GM12801 (cell line): ENCODE results near the gene LIMCH1.

Experiments used
- CTCF ChIP-seq: IDR thresholded peaks from one replicate; pipeline ENCODE4 v1.5.1; 2011; ENCODE audit warnings: control low read depth; ENCODE audit not compliant: insufficient read length; ENCODE audit errors: extremely low read depth

LIMCH1 gene

GRCh38 chr4:41644915-41645295 is 106.9 kb downstream of the LIMCH1 start:
- TF ChIP-seq CTCF: no peak

GRCh38 chr4:41645728-41646390 is 107.9 kb downstream of the LIMCH1 start:
- TF ChIP-seq CTCF: no peak

GRCh38 chr4:41646862-41647261 is 108.9 kb downstream of the LIMCH1 start:
- TF ChIP-seq CTCF: no peak

GRCh38 chr4:41647383-41647782 is 109.4 kb downstream of the LIMCH1 start:
- no peak for TF ChIP-seq CTCF

DNA sequence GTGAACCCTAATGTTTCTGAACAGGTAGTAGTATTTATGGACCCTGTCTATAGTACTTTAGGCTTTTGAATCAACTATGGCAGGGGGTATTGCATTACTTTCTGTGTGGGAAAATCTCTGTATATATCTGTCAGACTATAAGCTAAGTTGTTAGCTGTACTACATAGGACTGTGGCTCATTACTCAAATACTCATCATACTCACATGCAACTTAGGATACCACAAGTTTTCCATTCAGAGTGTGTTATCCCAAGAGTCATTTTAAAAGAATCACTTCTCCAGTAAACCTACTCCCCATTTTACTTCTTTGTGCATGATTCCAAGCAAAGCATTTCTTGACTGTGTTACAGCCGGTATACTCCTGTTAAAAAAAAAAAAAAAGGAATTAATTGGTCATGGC is 115.0 kb downstream of the LIMCH1 start:
- no peak for TF ChIP-seq CTCF

GRCh38 chr4:41653523-41653922 is 115.6 kb downstream of the LIMCH1 start:
- no peak for TF ChIP-seq CTCF

- TF ChIP-seq CTCF: no peak
These were observed 117.2 kb downstream of the LIMCH1 start for GRCh38 chr4:41655177-41655576.

DNA sequence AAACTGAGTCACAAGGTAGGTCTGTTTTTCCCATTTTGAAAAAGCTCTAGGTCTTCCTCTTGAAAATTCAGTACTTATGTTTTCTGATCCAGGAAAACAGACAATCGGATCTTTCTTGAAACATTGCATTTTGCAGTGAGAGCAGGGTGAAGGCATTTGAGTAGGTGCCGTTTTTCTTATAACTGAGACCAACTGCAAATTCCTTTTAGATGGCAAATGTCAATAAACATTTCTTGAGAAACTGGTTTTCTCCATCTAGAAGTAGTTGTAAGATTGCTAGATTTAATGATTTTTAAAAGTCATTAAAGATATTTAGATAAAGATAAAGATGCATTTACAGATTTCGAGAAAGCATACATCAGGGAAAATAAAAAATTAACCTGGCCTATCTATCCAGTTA is 118.1 kb downstream of the LIMCH1 start:
- TF ChIP-seq CTCF: no peak
